ENCODE measurements around the gene RAB40B.

The RAB40B gene

Small RNA genes within 50 kb of the gene (small RNA-seq; reads per million reads assigned to genes)
- gene MIR4525 (ENCODE audit: insufficient read depth): 3.9 reads per million, percentile 6 among the genes with 10 or more reads in this experiment

Data from neuronal stem cell (in vitro differentiated cells).